Head of caudate nucleus (tissue), 42 donors: ENCODE measurements around the gene HDGF.

Experiments used
- DNase-seq, 42 donors: peaks; one replicate each; pipeline versions ENCODE4 v3.0.0 to v3.0.0-alpha.2; 2020 to 2021; ENCODE audit warnings: mixed read lengths in 7 of 42
- intact Hi-C: fragments of 100-400 bp; cut with DNase I; formaldehyde crosslinking; loops from one replicate; pipeline ENCODE4 v1.15.0; 2022

The HDGF gene

DNA sequence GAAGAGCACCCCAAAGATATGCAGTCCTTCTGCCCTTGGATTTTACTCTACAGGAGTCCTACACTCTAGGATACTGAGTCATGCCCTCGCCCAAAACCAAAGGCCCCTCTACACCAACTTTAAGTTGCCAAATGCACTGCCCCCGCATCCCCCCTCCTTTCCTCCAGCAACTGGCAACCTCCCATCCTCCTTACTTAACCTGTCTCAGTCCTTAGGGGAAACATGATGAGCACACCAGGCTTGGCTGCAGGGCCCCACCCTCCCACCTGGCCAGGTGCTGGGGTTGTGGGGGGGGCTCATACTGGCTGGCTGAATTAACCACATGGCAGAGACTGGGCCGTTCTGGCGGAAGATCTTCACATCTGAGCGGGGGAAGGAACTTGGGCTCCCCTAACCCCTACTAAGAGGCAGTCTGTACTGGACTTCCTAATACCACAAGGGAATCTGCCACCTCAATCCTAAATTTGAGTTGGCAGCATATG, 1.2 kb downstream of the HDGF start:
- intact Hi-C loops = loop anchor here (2.0 kb wide), 1 partner anchor 17 kb away; the partner anchor contains the start of gene PRCC
- DNase-seq = peak in 2 of 42 donors; percentile 10 to 44

DNA sequence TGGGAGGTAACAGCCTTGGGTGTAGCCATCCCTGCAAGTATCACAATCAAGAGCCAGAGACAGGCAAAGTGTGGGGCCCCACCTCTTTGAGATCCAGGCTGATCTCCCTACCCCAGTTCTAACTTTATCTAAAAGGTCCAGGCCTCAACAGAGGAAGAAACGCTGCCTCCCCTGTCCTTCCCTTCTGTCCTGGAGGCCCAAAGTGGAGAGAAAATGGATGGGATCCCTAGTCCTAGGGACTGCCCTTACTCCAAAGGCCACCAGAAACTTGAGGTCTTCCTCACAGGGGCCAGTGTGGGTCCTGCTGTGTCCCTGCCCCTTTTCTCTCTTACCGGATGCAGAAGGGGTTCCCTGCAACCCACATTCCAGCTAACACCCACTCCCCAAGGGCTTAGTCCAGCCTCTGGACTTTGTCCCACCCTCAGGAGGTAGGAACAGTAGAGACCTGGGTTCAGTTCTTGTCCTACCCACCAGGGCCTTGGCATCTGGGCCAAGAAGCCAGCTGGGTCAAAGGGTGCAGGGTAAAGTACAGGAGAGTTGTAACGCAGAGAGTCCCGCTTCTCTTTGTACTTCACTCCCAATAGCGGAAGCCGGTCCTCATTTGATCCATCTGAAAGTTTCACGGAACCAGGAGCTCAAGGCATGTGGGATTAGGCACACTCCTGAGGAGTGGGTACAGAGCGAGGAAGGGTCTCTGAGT, 1.9 kb downstream of the HDGF start:
- DNase-seq = no peak
- intact Hi-C loops = loop anchor here (2.0 kb wide), 1 partner anchor 17 kb away; the partner anchor contains the start of gene PRCC

DNA sequence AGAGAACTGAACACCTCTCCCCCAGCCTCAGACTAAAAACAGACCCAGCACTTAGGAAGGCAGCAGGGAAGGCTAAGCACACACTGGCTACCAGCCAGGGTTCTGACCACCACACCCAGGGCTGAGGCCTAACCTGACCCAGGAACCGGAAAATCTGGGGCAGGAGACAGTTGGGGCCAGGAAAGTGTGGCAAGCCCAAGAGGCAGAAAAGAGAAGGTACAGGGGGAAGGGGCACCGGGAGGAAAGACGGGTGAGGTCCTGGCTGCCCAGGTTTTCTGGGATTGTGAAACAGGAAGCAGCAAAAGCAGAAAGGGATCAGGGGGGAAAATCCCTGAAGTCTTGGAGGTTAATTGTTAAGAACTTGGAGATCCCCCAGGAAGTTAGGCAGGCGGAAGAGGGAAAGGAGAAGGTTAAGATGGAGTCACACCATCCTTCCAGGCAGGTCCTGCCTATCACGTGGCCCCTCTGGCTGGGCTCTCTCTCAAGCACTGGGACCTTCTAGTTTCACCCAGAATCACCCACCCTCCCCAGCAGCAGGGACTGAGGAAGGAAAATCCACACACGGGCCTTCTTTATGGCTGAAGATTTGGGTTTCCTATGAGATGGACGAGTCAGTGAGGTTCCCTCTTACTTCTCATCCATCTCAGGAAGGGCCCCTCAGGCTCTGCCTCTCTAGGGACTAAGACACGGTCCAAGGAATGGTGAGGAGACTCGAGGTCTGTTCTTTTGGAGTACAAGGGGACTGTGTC, 2.6 kb downstream of the HDGF start:
- DNase-seq = peak in 17 of 42 donors; percentile 17 to 73 (median 46)
- intact Hi-C loops = no loop called here

DNA sequence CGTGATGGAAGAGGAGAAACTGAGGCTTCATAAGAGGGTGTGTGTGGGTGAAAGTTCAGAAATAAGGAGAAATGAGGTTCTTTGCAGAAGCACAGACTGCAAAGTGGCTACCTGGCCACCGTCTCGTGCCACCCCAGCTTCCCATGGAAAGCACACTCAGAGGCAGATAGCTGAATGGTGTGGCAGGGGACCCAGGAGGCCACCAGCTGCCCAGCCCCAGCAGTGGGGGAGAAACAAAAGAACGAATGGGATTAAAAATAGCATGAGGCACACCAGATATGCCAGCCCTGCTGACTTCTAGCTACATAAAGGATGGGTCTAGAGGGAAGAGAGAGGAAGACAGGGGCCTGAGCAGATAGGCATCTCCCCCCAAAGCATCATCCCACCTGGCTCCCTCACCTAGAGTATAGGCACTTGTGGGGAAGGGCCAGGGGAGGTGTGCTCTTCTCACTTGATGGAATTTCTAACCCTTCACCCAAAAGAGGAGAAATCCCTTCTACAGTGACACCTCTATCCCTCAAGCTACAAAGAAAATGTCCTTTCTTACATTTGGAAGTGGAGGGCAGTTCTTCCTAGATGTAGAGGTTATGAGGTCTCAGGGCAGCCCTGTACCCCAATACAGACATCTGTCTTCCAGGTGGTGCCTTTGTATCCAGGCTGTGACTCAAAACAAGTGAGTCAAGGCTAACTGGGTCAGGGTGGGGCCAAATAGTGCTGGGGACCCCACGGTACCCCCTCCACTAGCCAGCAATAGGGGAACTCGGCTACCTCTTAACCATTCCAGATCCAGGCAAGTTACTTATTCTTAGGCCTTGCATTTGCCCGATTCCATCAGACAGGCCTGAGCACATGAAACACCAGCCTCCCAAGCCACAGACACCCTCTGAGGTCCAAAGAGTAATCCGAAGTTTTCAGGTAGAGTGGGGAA, 3.5 kb downstream of the HDGF start:
- intact Hi-C loops = no loop called here
- DNase-seq = peak in 1 of 42 donors; percentile 6

DNA sequence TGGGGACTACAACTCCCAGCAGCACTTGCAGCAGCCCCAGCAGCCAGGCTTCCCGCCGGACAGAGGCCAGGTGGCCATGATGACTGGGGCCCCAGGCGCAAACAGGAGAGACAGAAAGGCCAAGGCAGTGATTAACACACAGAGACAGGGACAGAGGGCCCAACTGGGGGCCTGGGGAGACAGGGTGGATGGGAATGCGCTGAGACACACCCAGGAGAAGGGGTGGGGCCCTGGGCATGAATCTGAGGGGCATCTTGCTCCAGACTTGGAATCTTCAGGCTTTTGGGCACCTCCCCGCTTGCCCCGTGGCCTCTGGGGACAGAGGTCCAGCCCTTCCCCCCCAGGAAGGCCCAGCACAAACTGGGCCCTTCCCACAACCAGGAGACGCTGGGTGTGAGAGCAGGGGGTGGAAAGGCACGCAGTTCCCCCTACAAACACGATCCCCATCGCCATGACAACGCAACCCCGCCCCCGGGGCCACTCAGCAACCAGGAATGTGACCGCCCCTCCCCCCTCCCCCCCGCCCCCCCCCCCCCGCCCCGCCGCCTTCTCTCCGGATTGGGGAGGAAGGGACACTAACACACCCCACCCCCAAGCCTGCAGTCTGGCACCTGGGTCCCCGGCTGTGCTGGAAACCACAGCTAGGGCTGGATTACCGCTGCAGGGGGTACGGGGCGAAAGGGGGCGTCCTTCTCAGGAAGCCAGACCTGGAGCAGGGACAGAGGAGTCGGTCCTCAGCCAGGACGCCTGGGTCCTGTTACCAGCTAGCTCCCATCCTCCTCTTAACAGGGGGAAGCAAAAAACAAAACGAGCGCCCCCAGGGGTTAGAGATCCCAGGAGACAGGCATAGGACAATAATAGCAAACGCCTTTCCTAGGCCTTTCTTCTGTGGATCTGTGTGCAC, 4.5 kb downstream of the HDGF start:
- intact Hi-C loops = no loop called here
- DNase-seq = peak; percentile 74 to 94 (median 84)

DNA sequence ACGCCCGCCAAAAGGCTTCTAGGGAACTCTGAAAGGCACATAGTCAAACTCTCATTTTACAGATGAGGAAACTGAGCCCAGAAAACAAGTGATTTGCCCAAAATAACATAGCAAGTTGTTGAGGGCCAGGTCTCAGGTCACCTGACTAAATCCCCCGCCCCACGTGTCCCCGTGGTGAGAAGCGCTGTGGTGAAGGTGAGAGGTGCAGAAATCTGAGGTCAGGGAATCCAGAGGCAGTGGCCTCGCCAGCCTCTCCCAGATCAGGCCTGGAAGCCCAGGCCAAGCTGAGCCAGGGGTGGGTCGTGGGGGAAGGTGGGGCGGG, 5.1 kb downstream of the HDGF start:
- no peak for DNase-seq
- intact Hi-C loops = no loop called here

DNA sequence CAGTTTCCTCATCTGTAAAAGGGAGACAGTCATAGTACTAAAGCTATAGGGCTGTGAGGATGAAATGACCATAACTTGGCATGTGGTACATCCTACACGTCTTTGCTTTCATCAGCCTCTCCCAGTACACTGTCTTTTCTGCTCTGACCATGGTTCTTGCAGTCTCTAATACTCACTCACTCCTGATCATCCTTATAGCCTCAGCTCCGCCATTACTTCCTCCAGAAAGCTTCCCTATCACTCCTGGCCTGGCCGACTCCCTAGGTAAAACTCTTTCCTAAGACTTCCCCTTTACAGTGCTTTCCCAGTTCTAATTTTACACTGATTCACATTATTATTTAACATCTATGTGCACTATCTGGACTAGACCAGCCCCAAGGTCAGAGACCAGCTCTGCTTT, 5.6 kb downstream of the HDGF start:
- intact Hi-C loops = no loop called here

DNA sequence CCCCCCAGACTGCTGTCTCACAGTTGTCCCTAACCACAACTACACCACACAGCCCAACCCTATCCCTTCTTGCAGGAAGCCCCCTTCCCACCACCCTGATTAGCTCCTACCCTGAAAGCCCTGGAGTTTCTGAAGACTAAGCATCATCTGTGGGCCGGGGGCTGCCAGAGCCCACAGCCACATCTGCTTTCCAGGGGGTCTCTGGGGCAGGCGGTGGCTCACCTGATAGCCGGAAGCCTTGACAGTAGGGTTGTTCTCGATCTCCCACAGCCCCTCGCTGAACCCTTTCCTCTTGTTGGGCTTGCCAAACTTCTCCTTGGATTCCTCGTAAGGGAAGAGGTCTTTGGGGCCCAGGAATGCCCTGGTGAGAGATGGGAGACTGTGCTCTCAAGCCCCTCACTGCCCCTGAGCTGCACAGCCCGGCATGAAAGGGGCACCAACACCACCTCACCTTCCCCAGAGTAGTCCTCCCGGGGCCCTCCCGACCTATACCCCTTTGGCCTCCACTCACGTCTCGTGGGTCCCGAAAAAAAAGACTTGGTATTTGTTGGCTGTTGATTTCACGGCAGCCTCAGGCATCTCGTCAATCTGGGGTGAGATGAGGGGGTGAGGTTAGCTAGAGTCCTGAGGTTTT, 6.6 kb downstream of the HDGF start:
- intact Hi-C loops = no loop called here

More for the DNA sequence above, 5.6 kb downstream of the HDGF start:
- no peak for DNase-seq

DNA sequence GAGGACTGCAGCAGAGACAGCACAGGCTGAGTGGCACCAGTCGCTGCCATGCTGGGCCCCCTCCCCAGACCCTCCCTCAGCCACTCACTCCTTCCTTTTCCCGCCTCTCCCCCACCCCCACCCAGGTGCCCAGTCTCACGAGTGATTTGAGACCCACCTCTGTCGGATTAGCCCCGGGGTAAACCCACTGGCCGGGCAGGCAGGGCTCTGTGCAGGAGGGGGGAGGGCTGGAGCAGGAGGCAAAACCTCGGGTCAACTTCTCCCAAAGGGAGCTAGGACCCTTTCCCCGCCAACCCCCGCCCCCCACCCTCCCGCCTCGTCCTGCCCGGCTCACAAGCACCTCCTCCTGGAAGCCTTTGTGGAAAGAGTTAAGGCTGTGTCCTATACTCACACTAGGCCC, 7.1 kb downstream of the HDGF start:
- intact Hi-C loops = no loop called here
- no peak for DNase-seq

More for the DNA sequence above, 6.6 kb downstream of the HDGF start:
- no peak for DNase-seq

DNA sequence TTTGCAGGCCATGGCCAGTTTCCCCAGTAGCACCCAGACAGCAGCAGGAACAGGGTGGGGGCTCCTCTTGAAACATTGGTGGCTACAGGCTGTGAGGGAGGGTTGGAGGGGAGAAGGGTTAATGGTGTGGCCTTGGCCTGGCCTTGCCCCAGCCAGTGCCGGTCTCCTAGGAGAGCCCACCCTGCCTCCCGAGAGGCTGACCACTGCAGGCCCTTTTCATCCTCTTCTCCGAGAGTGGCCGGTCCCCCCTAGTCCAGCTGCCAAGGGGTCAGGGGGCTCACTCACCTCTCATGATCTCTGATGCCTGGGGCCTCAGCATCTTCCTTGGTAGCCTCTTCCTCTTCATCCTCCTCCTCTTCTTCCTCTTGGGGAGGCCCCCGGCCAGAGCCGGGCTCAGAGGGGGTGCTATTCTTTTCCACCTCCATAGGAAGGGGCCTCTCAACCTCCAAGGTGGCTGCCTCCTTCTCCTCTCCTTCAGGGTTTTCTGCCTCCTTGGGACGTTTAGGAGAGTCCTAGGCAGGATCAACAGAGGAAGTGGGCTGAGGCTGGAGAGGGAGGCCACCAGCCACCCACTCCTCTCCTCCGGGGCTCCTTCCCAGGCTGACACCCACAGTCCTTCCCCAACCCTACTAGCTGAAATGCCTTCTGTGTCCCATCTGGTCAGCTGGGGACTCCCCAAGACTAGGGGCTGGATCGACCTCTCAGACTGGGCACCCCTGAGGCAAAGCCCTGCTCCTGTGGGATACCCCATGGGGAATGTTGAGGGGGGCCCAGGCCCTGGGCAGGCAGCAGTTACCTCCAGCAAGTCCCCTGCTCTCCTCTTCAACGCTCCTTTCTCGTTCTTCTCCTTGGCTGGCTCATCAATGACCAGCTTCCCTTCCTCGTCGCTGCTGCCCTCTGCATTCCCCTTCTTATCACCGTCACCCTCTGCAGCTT, 7.8 kb downstream of the HDGF start:
- intact Hi-C loops = no loop called here
- no peak for DNase-seq

DNA sequence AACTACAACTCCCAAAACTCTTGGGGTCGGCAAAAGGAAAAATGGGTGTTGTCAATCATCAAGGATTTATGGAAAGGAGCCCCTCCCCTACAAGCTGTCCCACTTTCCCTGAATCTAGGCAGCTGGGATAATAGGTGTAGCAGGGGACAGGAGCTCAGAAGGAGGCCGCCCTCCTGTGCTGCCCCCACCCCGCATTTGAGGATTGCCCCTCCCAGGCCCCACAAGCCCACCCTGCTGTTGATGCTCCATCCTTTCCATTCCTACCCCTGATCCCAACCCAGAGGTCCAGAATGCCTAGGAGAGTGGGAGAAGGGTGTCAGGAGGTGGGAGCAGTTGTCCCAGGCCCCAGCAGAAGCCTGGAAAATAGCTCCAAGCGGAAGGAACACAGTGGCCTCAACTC, 8.7 kb downstream of the HDGF start:
- no peak for DNase-seq
- intact Hi-C loops = no loop called here

DNA sequence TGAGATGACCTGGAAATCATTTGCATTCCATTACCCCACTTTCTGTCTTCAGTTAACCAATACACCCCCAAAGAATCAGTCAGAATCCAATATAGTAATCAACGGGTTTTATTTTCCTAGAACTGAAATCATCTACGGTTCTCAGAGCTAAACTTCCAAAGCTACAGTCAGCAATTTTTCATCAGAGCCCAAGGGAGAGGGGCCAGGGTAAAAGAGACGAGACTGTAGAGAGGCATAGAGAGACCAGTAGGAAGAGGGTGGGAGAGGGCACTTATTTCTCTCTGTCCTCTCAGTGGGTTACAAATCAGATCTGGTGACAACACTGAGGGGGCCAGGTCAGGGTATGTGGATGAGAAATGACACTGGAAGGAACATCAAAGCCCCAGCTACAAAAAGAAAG, 9.5 kb downstream of the HDGF start:
- intact Hi-C loops = no loop called here

DNA sequence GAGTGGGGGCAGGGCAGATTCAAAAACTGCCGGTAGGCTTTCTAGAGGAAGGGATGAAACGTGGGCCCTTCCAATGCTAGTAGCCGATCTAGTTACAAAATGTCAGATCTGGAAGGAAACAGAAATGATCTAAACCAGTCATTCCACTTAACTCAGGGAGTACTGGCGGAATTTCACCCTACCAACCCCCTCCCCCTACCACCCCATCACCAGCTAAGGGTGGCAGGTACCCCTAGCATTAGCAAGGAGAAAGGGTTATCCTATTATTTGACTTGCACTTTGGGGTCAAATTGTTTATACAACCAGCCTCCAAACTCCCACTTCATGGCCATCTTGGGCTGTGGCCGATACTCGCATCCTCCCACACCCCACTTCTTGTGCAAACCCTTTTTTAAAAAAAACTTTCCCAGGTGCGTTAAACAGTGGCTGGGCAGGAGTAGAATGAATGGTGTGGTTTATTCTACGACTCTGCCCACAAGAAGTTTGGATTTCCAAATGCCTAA, 9.9 kb downstream of the HDGF start:
- intact Hi-C loops = loop anchor here (1.0 kb wide), 1 partner anchor 26 kb away; the partner anchor contains the start of gene PRCC
- DNase-seq = peak in 1 of 42 donors; percentile 22

More for the DNA sequence above, 9.5 kb downstream of the HDGF start:
- DNase-seq = no peak

DNA sequence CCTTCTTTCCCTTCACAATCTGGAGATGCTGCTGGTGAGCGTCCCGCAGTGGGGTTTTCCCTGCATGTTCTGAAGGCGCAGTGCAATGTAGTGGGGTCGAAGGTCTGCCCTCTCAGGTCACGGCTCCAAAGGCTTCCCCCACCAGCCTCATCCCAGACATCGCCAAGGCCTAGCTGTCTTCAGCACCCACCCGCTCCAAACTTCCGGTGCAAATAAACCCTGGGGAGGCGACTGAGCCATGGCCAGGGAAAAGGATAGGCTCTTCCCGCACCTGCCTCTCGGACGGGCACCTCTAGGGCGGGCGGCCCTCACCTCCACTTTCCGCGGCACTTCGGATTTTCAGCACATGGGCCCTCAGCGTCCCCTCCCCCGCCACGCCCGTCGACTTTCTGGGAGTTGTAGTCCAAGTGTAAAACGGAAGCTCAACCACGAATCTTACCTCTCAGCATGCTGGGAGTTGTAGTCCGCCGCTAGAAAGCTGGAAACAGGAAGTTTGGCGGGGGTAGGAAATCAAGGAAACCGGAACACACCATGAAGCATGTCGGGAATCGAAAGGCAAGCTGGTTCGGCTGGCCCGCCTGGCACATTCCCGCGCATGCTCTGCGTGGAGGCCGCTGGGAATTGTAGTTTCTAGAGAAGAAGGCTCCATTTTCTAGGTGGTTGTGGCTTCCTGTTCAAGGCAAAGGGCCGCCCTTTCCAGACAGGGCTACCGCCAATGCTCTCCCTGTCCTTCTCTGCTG, 10.6 kb downstream of the HDGF start, which contains the start of gene MRPL24:
MRPL24 (minus strand) TSS at position 348 of the 740 bp plus-strand sequence. CDS start 2,384 bp downstream, outside the sequence.
- DNase-seq = peak; percentile 95 to 100 (median 99)
- intact Hi-C loops = loop anchor here (1.0 kb wide), 1 partner anchor 26 kb away; the partner anchor contains the start of gene PRCC

DNA sequence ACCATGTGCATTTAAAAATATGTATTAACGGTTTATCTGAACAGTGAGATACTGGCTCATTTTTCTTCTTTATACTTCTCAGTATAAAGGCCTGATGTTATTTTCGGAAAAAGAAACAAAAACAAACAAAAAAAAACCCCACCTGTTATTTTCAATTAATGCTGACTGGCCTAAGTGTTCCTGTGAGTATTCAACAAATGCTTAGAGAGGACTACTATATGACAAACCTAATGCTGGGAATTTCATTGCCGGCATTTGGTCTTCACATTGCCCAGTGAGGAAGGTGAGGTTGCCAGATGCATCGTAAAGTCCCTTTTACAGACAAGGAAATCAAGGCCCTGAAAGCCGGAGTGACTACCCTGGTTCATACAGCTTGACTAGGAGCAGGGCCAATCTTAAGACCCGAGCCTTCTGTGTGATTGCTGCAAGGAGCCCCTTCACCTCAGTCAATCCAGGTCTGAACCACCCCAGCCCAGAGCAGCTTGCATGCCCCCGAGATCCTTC, 11.2 kb downstream of the HDGF start:
- intact Hi-C loops = no loop called here
- DNase-seq = no peak
